ENCODE measurements around the gene PIN4.
A peak's percentile ranks its signal among the peaks of the same experiment; 100 is the strongest.
"Not testable (repeated sequence)": the region's sequence is repeated elsewhere in the genome, so short reads cannot be mapped to it uniquely, and the experiment has no call there.

The PIN4 gene

DNA sequence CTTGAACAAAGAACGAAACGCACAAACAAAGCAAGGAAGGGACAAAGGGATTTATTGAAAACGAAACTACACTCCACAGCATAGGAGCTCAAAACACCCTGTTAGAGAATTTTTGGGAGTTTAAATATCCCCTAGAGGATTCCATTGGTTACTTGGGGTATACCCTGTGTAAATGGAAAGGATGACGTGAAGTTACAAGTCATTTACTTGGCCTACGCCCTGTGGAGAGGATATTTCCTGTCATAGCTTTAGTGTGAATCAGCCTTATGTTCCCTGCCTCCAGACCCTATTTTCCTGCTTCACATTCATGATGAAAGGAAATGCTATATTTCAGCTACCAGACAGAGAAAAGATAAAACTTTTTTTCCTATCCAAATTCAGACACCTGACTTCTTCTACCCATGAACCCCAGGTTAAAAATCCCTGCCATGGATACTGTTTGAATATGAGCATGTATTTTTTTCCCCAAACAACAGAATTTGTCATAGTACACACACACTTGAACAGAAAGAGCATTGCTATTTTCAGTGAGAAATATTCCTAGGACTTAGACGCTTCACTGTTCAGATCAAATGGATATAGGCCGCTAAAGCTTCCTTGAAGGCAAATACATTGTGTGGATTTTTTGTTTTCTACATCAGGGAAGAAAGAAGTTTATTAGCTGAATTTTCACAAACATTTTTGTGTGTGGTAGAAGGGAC, 20.4 kb downstream of the PIN4 start:
- peak; percentile 53 for DNase-seq (ENCODE audit: low read depth, low spot score)

DNA sequence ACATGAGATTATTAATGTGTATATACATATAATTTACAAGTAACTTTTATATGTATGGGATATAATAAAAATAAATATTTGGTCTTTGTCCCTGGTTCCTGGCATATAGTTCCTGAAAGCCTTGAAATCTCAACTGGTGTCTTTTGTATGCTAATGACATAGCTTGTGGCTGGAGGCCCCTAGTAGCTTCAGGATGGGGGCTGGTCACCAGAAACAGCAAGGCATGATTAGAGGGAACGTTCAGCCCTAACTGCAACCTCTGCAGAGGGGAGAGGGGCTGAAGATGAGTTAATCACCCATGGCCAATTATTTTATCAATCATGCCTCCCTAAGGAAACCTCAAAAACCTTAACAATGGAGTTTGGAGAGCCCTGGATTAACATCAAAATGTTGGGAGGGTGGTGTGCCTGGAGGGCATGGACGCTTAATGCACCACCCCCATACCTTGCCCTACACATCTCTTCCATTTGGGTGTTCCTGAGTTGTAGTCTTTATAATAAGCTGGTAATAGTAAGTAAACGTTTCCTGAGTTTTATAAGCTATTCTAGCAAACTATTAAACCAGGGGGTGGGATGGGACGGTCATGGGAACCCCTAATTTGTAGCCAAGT, 21.3 kb downstream of the PIN4 start:
- DNase-seq (ENCODE audit: low read depth, low spot score), result no peak

DNA sequence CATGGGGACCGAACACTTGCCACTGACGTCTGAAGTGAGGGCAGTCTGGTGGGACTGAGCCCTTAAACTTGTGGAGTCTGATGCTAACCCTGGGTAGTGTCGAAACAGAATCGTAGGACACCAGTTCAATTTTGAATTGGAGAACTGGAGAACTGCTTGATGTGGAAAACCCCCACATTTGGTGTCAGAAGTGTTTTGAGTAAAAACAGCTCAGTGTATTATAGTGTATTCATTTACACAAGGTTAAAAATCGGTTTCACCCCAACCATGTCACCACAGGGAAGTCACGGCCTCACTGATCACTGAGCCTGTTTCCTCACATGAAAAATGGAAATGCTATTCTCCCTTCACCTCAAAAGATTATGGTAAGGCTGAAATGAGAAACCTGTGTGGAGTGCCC, 21.9 kb downstream of the PIN4 start:
- no peak for DNase-seq (ENCODE audit: low read depth, low spot score)

DNA sequence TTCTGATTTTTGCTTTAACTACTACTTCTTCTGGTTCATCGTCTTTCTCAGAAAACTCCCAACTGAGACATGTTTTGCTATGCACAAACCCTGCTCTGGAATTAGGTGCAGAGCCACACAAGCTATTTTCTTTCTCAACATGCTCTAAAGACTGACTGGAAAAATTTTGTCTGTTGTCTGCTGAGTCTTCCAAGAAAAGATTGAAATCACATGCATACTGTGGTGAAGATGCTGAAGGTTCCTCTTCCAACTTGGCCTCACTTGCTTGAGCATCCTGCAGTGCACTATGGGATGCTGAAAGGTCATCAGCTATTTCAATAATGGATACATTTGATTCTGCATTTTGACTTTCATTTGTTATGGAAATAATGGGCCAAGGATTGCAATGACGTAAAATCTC, 24.1 kb downstream of the PIN4 start:
- no peak for DNase-seq (ENCODE audit: low read depth, low spot score)

DNA sequence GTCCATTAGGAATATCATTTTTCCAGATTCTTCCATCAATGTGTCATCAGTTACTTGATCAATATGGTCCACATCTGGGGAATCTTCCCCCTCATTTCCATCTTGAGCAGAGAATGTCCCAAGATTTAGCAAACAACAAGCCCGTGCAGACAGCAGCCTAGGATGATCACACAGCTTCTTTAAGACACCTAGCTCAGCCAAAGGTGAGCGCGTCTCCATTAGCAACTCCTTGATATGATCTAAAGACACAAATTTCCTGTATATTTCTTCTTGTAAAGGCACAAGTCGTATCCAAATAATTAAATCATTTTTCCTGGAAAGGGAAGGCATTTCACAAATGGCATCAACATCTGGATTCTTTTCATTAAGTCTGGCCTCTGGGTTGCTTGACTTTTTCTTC, 25.8 kb downstream of the PIN4 start:
- no peak for DNase-seq (ENCODE audit: low read depth, low spot score)

DNA sequence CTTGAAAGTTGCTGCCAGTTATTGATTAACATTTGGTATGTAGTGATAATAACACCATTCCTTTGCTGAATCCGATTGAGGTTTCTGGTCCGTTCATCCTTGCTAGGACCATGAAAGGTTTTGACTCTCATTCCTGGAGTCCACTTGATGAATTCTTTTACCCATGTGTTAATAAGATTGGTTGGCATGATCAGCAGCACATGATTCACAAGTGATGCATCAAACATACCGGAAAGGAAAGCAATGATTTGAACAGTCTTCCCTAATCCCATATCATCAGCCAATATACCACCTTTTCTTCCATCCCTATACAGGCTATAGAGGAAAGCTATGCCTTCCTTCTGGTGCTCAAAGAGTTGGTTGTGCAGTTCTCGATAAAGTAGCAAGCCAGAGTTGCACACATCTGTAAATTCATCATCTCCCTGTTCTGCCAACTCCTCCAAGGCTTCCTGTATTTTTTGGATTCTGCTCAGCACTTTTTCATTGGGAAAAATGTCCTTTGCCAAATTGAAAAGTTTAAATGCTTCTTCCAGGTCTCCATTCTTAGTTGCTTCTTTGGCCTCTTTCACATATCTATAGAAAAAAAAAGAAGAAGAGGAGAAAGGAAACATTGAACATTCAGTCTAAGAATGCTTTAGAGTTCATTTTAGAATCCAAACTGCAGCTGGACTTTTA, 26.7 kb downstream of the PIN4 start:
- DNase-seq (ENCODE audit: low read depth, low spot score), result peak; percentile 3

DNA sequence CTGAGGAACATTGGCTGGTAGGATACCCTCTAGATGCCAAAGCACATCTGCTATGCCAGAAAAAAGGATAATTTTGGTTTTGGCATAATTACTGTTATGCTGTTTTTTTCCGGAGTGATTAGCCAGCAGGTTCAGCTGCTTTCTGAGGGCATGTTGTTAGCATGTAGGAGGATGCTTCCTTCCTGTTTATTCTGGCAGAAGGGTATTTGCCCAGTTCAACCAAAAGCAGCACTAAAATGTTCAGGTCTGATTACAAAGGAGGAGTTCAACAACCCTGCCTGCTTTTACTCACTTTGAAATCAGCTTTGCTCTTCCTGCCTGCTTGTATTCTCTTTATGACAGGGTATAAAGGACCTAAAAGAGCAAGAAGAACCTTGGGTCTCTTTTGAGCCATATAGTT, 35.4 kb downstream of the PIN4 start:
- DNase-seq (ENCODE audit: low read depth, low spot score), result no peak

DNA sequence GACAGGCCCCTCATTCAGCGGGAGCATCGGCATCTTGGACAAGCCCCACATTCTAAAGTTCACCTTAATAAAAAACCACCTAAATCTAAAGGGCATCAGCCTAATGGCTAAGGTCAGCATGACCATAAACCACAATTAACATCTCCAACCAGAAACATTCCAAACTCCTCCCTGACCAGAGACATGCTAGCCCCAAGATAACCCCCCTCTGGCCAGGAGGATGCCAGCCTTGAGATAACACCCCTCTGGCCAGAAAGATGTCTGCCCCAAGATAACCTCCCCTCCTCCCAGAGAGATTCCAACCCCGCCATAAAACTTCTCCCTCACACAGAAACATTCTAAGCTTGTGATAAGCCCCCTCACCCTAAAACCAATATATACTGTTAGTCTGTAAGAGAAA, 38.8 kb downstream of the PIN4 start:
- not testable (repeated sequence) for DNase-seq (ENCODE audit: low read depth, low spot score)

DNA sequence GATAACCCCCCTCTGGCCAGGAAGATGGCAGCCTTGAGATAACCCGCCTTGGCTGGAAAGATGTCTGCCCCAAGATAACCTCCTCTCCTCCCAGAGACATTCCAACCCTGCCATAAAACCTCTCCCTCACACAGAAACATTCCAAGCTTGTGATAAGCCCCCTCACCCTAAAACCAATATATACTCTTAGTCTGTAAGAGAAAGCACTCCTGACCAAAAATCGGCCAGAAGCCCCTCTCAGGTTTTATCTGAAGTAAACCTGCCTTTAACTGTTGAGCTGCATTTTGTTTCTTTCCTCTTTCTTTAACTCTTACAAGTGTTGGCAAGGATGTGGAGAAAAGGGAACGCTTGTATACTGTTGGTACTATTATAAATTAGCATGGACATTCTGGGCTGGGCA, 48.7 kb downstream of the PIN4 start:
- no peak for DNase-seq (ENCODE audit: low read depth, low spot score)

DNA sequence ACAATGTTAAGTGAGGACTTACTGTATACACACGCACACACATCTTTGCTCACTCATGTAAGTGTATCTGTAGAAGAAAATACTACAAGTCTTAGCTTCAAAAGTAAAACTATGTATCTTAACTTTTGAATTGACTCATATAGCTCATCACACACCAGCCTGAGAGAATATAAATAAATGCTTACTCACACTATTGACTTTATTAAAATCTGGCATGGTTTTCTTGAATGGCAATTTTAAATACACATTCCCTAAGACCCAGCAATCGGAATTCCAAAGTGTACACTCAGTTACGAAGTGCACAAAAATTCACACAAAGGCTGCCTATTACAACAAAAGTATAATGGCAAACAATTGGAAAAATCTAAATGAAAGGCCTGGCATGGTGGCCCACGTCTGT, 55.3 kb downstream of the PIN4 start:
- DNase-seq (ENCODE audit: low read depth, low spot score), result no peak

DNA sequence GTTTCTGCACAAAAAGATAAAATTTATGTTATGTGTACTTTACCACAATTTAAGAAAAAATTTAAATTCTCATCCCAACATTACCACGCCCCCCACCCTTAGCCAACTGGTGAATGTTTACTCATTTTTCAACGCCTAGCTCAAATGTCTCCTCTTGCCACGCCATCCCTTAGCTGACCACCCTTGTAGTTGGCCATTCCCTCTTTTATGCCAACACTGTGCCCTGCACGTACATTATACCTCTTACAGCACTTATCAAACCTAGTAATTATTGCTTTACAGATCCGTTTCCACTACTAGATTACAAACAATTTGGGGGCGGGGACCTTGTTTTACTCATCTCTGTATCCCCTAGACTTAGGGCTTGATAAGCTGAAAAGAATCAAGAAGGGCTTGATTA, 56.6 kb downstream of the PIN4 start:
- DNase-seq (ENCODE audit: low read depth, low spot score), result no peak

DNA sequence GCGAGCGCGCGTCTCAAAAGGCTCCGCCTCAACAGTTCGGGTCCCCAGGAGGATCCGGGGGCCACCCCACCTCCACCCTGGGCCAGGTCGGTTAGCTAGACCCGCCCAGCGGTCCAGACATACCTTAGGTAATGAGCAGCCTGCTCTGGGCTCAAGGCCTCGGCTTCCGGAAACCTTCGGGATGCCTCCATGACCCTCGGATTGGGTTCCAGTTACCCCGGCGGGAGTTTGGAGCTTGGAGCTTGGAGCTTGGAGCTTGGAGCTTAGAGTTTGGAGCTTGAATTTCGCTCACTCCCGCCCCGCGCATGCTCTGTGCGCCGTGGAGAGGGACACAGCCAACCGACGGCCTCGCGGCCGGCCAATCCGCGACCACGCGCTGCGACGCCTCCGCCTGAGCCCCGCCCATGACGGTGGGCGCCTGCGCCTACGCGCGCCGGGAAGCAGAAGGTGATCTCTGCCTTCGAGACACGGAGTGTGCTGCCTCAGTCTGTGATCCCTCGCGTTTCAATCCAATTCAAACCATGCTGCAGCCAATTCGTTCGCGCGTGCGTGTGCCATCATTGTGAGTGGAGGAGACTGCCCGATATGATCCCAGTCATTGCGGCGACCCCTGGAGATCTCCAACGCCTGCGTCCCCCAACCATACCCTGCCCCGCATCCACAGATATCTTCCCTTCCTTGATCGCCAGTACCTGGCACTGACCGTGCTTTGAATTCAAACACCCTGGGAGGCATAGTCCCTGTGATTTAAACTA, 57.3 kb downstream of the PIN4 start, which contains the start of gene ERCC6L:
ERCC6L (minus strand) TSS at position 307 of the 755 bp plus-strand sequence; CDS start at position 191, 116 bp downstream.
- peak; percentile 94 for DNase-seq (ENCODE audit: low read depth, low spot score)

DNA sequence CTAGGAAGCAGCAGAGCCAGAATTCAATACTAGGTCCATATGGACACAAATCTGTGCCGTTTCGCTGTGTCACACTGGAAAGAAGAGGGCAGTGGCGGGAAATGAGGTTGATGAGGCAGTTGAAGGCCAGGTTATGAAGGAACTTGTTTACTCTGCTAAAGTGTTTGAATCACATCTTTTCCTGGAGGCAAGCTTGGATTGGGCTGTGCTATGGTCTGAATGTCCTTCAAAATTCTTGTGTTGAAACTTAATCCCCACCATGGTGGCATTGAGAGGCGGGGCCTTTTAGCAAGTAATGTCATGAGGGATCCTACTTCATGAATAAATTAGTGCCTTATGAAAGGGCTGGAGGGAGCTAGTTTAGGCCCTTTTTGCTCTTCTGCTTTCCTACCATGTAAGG, 59.4 kb downstream of the PIN4 start:
- DNase-seq (ENCODE audit: low read depth, low spot score), result no peak

DNA sequence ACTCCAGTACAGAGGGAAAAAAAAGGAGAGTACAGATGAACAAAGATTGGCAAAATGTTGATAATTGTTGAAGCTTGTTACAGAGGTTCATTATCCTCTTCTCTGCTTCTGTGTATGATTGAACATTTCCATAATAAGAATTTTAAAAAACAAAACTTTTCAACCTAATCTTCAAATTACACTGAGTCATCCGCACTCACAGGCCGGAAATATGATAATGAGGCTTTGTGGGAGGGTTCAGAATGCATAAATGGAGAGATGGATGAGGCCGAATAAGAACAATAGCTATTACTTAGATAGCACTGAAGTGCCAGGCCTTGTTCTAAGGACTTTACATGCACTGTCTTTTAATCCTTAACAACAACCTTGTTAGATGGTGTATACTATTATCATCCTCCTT, 61.9 kb downstream of the PIN4 start:
- peak; percentile 41 for DNase-seq (ENCODE audit: low read depth, low spot score)

DNA sequence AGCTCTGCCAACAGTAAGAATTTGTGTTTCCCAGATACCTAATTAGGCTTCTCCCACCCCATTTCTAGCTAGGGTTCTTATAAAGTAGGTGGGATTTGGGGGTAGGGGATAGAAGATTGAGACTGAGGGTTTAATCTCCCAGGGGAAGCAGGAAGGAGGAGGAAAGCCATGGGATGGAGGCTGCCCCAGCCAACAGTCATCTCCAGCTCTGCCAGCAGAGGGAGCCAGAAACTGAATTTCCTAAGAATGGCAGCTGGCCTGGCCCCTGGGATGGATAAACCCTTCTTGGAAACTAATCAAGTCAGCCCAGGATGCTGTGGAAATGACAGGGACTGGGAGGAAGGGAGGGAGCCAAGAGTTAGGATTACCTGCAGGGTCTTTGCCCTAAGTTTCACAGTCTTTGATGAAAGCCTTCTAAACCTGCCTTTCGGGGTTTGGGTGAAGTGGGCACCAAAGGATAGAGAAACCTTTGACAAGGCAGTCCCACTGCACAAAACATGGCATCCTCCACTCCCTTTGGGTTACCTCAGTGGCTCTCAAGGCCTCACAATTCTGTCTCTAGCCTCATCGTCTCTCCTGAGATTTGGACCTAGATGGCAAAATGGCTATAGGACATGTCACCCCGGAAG, 64.0 kb downstream of the PIN4 start:
- peak; percentile 75 for DNase-seq (ENCODE audit: low read depth, low spot score)

DNA sequence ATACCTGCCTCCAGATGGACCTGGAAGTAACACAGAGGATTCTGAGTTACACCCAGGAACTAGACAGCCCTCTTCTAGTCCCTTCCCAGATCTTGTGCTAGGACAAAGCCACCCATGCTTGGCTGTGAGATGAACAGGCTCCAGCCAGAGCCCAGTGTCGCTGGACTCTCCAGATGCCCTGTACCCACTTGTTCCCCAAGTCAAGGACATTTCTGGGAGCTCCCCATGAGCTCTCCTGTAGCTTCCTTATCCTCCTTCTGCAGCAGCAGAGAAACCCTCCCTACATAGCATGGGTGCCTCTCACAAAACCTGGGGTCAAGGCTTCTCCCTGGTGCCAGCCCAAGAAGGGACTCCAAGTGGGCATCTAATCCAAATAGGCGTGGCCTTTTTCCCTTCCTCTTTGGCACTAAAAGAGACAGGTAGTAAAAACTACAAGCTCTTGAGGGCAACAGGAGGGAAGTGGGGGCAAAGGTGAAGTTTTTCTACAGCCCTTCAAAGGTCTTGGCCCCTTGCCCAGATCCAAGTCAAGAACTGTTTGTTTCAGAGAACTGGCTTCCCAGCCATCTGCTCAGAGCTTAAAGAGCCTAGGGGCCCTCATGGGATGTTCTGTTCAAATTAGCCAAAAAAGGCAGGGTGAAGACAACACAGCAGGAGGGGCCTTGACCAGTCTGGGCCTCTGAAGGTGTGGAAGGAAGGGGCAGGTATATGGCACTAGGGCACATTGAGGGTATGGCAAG, 65.8 kb downstream of the PIN4 start:
- no peak for DNase-seq (ENCODE audit: low read depth, low spot score)

Data from astrocyte of the hippocampus (primary cell).